DOHH2 (cell line): ENCODE data around the gene ARTN.

Experiments used
- CTCF ChIP-seq: fragments of 200-600 bp; sonication (generic); IDR thresholded peaks from one replicate; pipeline ENCODE4 v1.5.1; 2014; ENCODE audit warnings: antibody characterized with exemption, mild to moderate bottlenecking, low read depth, low read length; ENCODE audit not compliant: poor library complexity, severe bottlenecking
- EZH2phosphoT487 ChIP-seq: fragments of 200-600 bp; sonication (generic); IDR thresholded peaks from 2 replicates; pipeline ENCODE4 v1.6.1; 2017; ENCODE audit warnings: borderline replicate concordance, mild to moderate bottlenecking, antibody characterized with exemption, low read length, moderate library complexity, mixed read lengths

DNA sequence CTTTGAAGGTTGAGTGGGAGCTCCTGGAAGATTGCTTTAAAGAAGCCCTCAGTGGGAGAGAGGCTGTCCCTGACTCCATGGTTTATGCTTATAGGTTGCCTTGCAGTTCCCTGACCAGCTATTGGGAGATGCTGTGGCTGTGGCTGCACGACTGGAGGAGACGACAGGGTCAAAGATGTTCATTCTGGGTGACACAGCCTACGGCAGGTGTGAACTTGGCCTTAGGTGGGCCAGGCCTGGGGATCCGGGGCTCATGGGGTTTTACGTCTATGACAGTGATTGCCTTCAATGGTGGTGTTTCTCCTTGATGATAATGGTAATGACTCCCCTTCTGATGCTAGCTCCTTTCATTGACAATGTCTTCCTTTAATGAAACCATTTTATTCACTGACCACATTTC is 36.9 kb downstream of the ARTN start:
- TF ChIP-seq CTCF (no peak), EZH2phosphoT487 (no peak)
